Nephron progenitor cell (in vitro differentiated cells): ENCODE measurements around the gene TTLL1.
"Not testable (repeated sequence)": the region's sequence is repeated elsewhere in the genome, so short reads cannot be mapped to it uniquely, and the experiment has no call there.

Experiments used
- DNase-seq: peaks from one replicate; pipeline ENCODE4 v3.0.0; 2021
- H3K27ac Mint-ChIP-seq: 2 replicates; pipeline ENCODE4 v1.8.0; 2021; ENCODE audit warnings: mild to moderate bottlenecking, moderate library complexity, mixed read lengths
- H3K27me3 Mint-ChIP-seq: 2 replicates; pipeline ENCODE4 v1.8.0; 2021; ENCODE audit warnings: mild to moderate bottlenecking, low read depth, mixed read lengths; ENCODE audit not compliant: poor library complexity
- H3K36me3 Mint-ChIP-seq: 2 replicates; pipeline ENCODE4 v1.8.0; 2021; ENCODE audit warnings: low read depth, mixed read lengths
- H3K4me1 Mint-ChIP-seq: 2 replicates; pipeline ENCODE4 v1.8.0; 2021; ENCODE audit warnings: mixed read lengths
- H3K4me3 Mint-ChIP-seq: 2 replicates; pipeline ENCODE4 v1.8.0; 2021; ENCODE audit warnings: mild to moderate bottlenecking, moderate library complexity, mixed read lengths
- H3K9me3 Mint-ChIP-seq: 2 replicates; pipeline ENCODE4 v1.8.0; 2021; ENCODE audit warnings: mild to moderate bottlenecking, moderate library complexity, mixed read lengths
- CTCF ChIP-seq: fragments of 200-600 bp; sonication (generic); IDR thresholded peaks from 2 replicates; pipeline ENCODE4 v1.5.0; 2021; ENCODE audit warnings: antibody characterized with exemption

Gene TTLL1

GRCh38 chr22:43001271-43002201, 87.7 kb downstream of the TTLL1 start:
- no peak for DNase-seq
- no peak for TF ChIP-seq CTCF
- no peak overlapping the region for H3K4me3 Mint-ChIP-seq
- H3K27ac Mint-ChIP-seq, result peak overlapping the region; percentile 82
- no peaks in the 10 kb centered on the region for H3K27me3 Mint-ChIP-seq
- H3K4me1 Mint-ChIP-seq, result peaks cover 66% of the 10 kb centered on the region
- H3K9me3 Mint-ChIP-seq, result peaks cover 29% of the 10 kb centered on the region
- H3K36me3 Mint-ChIP-seq, result peaks cover 29% of the 10 kb centered on the region

- H3K9me3 Mint-ChIP-seq, result peaks cover 29% of the 10 kb centered on the region
- H3K36me3 Mint-ChIP-seq, result peaks cover 29% of the 10 kb centered on the region
- DNase-seq, result no peak
- H3K4me1 Mint-ChIP-seq, result peaks cover 69% of the 10 kb centered on the region
- H3K4me3 Mint-ChIP-seq, result no peak overlapping the region
- peak overlapping the region; percentile 82 for H3K27ac Mint-ChIP-seq
- no peak for TF ChIP-seq CTCF
- H3K27me3 Mint-ChIP-seq, result no peaks in the 10 kb centered on the region
Observed at GRCh38 chr22:43000441-43001175, 88.6 kb downstream of the TTLL1 start.

GRCh38 chr22:42997582-42998090, 91.6 kb downstream of the TTLL1 start:
- H3K4me3 Mint-ChIP-seq, result no peak overlapping the region
- H3K36me3 Mint-ChIP-seq, result peaks cover 36% of the 10 kb centered on the region
- TF ChIP-seq CTCF, result no peak
- peaks cover 53% of the 10 kb centered on the region for H3K4me1 Mint-ChIP-seq
- H3K9me3 Mint-ChIP-seq, result peaks cover 26% of the 10 kb centered on the region
- H3K27me3 Mint-ChIP-seq, result no peaks in the 10 kb centered on the region
- H3K27ac Mint-ChIP-seq, result peak overlapping the region; percentile 86
- no peak for DNase-seq

- Mint-ChIP-seq H3K9me3 (peaks cover 28% of the 10 kb centered on the region), H3K27me3 (no peaks in the 10 kb centered on the region), H3K27ac (no peak overlapping the region), H3K4me3 (no peak overlapping the region), H3K4me1 (peaks cover 45% of the 10 kb centered on the region), H3K36me3 (peaks cover 43% of the 10 kb centered on the region)
- no peak for TF ChIP-seq CTCF
- no peak for DNase-seq
Observed at GRCh38 chr22:42996646-42997365, 92.4 kb downstream of the TTLL1 start.

GRCh38 chr22:42995654-42996053, 93.5 kb downstream of the TTLL1 start:
- not testable (repeated sequence) for H3K4me3 Mint-ChIP-seq, DNase-seq, H3K27me3 Mint-ChIP-seq
- Mint-ChIP-seq H3K9me3 (peaks cover 33% of the 10 kb centered on the region), H3K36me3 (peaks cover 49% of the 10 kb centered on the region), H3K4me1 (peaks cover 45% of the 10 kb centered on the region), H3K27ac (peak overlapping the region; percentile 95)
